ENCODE measurements around the gene PHTF2.

DNA sequence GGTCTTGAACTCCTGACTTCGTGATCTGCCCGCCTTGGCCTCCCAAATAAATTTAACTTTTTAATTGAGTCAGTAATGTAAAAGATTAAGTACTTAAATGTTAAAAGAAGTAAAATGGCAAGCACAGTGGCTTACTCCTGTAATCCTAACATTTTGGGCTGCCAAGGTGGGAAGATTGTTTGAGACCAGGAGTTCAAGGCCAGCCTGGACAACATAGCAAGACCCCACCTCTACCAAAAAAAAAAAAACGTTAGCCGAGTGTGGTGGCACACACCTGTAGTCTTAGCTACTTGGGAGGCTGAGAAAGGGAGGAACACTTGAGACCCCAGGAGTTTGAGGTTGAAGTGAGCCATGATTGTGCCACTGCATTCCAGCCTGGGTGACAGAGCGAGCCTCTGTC lies 26.1 kb downstream of the PHTF2 start:
- TF ChIP-seq, protein P1, sequence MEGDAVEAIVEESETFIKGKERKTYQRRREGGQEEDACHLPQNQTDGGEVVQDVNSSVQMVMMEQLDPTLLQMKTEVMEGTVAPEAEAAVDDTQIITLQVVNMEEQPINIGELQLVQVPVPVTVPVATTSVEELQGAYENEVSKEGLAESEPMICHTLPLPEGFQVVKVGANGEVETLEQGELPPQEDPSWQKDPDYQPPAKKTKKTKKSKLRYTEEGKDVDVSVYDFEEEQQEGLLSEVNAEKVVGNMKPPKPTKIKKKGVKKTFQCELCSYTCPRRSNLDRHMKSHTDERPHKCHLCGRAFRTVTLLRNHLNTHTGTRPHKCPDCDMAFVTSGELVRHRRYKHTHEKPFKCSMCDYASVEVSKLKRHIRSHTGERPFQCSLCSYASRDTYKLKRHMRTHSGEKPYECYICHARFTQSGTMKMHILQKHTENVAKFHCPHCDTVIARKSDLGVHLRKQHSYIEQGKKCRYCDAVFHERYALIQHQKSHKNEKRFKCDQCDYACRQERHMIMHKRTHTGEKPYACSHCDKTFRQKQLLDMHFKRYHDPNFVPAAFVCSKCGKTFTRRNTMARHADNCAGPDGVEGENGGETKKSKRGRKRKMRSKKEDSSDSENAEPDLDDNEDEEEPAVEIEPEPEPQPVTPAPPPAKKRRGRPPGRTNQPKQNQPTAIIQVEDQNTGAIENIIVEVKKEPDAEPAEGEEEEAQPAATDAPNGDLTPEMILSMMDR (IDR thresholded peaks at IDR 0.05; ENCODE audit: borderline replicate concordance, extremely low read depth, low read length, poor library complexity, severe bottlenecking) = no peak
- no peak for TF ChIP-seq EZH2 (IDR thresholded peaks at IDR 0.05; ENCODE audit: borderline replicate concordance, low read depth, low read length, severe bottlenecking)

Measured in DND-41 (cell line).